Activated naive CD4-positive, alpha-beta T cell treated with anti-CD3 and anti-CD28 coated beads, Interleukin-2, amount 10 ng/mL, durations not matched to agents 7 days and 5 days (primary cell): Measurements from ENCODE around the gene CHI3L2.
"Not testable (repeated sequence)": the region's sequence is repeated elsewhere in the genome, so short reads cannot be mapped to it uniquely, and the experiment has no call there.

Source experiments
- CTCF ChIA-PET: fragments of 350-600 bp; sonication (Branson Sonifier 250); formaldehyde crosslinking; loops from one replicate; lab custom pipeline; 2021; ENCODE audit warnings: antibody characterized with exemption; lab: Charles Lee
- DNase-seq: peaks from one replicate; pipeline ENCODE4 v3.0.0-alpha.2; 2020
- H3K27ac Mint-ChIP-seq: one replicate; pipeline ENCODE4 v1.8.0; 2021; ENCODE audit warnings: mild to moderate bottlenecking, moderate library complexity, mixed read lengths
- H3K27me3 Mint-ChIP-seq: one replicate; pipeline ENCODE4 v1.8.0; 2021; ENCODE audit warnings: mild to moderate bottlenecking, mixed read lengths
- H3K36me3 Mint-ChIP-seq: one replicate; pipeline ENCODE4 v1.8.0; 2021; ENCODE audit warnings: mixed read lengths
- H3K4me1 Mint-ChIP-seq: one replicate; pipeline ENCODE4 v1.8.0; 2021; ENCODE audit warnings: mixed read lengths
- H3K4me3 Mint-ChIP-seq: one replicate; pipeline ENCODE4 v1.8.0; 2021; ENCODE audit warnings: mild to moderate bottlenecking, moderate library complexity, mixed read lengths
- H3K9me3 Mint-ChIP-seq: one replicate; pipeline ENCODE4 v1.8.0; 2021; ENCODE audit warnings: mixed read lengths

Gene CHI3L2

GRCh38 chr1:111205714-111206050 lies 21.8 kb upstream of the CHI3L2 start:
- Mint-ChIP-seq H3K4me3 (peak overlapping the region; percentile 99), H3K36me3 (peaks cover 11% of the 10 kb centered on the region), H3K27me3 (peaks cover 6% of the 10 kb centered on the region), H3K9me3 (no peaks in the 10 kb centered on the region), H3K4me1 (peaks cover 73% of the 10 kb centered on the region), H3K27ac (peak overlapping the region; percentile 58)
- no peak for DNase-seq
- CTCF ChIA-PET = no interaction called here

- DNase-seq = no peak
- CTCF ChIA-PET = interaction anchor here (2.3 kb wide), 1 partner anchor 11 kb away, joined by 6 read pairs; no protein-coding TSS in a partner anchor
- no peaks in the 10 kb centered on the region for H3K9me3 Mint-ChIP-seq
- H3K4me1 Mint-ChIP-seq = peaks cover 70% of the 10 kb centered on the region
- H3K27ac Mint-ChIP-seq = no peak overlapping the region
- peaks cover 5% of the 10 kb centered on the region for H3K36me3 Mint-ChIP-seq
- no peak overlapping the region for H3K4me3 Mint-ChIP-seq
- H3K27me3 Mint-ChIP-seq = peaks cover 6% of the 10 kb centered on the region
Measured at GRCh38 chr1:111208921-111209320, 18.6 kb upstream of the CHI3L2 start.

GRCh38 chr1:111209622-111210021 lies 17.9 kb upstream of the CHI3L2 start:
- H3K4me3 Mint-ChIP-seq = no peak overlapping the region
- H3K9me3 Mint-ChIP-seq = no peaks in the 10 kb centered on the region
- H3K4me1 Mint-ChIP-seq = peaks cover 75% of the 10 kb centered on the region
- H3K27ac Mint-ChIP-seq = no peak overlapping the region
- H3K27me3 Mint-ChIP-seq = peaks cover 5% of the 10 kb centered on the region
- CTCF ChIA-PET = interaction anchor here (2.3 kb wide), 1 partner anchor 10 kb away, joined by 6 read pairs; no protein-coding TSS in a partner anchor
- DNase-seq = no peak
- H3K36me3 Mint-ChIP-seq = peaks cover 5% of the 10 kb centered on the region

- Mint-ChIP-seq H3K4me1 (peaks cover 77% of the 10 kb centered on the region), H3K27ac (no peak overlapping the region), H3K36me3 (peaks cover 2% of the 10 kb centered on the region), H3K4me3 (no peak overlapping the region), H3K9me3 (no peaks in the 10 kb centered on the region), H3K27me3 (no peaks in the 10 kb centered on the region)
- no peak for DNase-seq
- CTCF ChIA-PET = no interaction called here
Measured at GRCh38 chr1:111211921-111212320, 15.6 kb upstream of the CHI3L2 start.

GRCh38 chr1:111212634-111213335 lies 14.7 kb upstream of the CHI3L2 start:
- Mint-ChIP-seq H3K27ac (peak overlapping the region; percentile 98), H3K36me3 (peaks cover 4% of the 10 kb centered on the region), H3K4me3 (peak overlapping the region; percentile 77), H3K9me3 (peaks cover 2% of the 10 kb centered on the region), H3K4me1 (peaks cover 79% of the 10 kb centered on the region), H3K27me3 (no peaks in the 10 kb centered on the region)
- DNase-seq = no peak
- CTCF ChIA-PET = no interaction called here

GRCh38 chr1:111213412-111213811 lies 14.1 kb upstream of the CHI3L2 start:
- H3K36me3 Mint-ChIP-seq = peaks cover 5% of the 10 kb centered on the region
- DNase-seq = no peak
- peaks cover 5% of the 10 kb centered on the region for H3K9me3 Mint-ChIP-seq
- H3K27me3 Mint-ChIP-seq = no peaks in the 10 kb centered on the region
- CTCF ChIA-PET = interaction anchor here (1.3 to 10.6 kb wide), 3 partner anchors 9 to 16 kb away, joined by 4 to 250 read pairs (median 5); partner anchors contain the start of gene DENND2D
- peaks cover 83% of the 10 kb centered on the region for H3K4me1 Mint-ChIP-seq
- H3K4me3 Mint-ChIP-seq = peak overlapping the region; percentile 77
- H3K27ac Mint-ChIP-seq = peak overlapping the region; percentile 98

- Mint-ChIP-seq H3K36me3 (peaks cover 8% of the 10 kb centered on the region), H3K27me3 (no peaks in the 10 kb centered on the region), H3K4me1 (peaks cover 87% of the 10 kb centered on the region), H3K9me3 (peaks cover 5% of the 10 kb centered on the region), H3K27ac (peak overlapping the region; percentile 98), H3K4me3 (peak overlapping the region; percentile 77)
- CTCF ChIA-PET = interaction anchor here (0.7 to 10.6 kb wide), 6 partner anchors 9 to 1589 kb away, joined by 3 to 250 read pairs (median 4); partner anchors contain the start of gene DENND2D
- no peak for DNase-seq
Measured at GRCh38 chr1:111214074-111214801, 13.3 kb upstream of the CHI3L2 start.

GRCh38 chr1:111214884-111215283 lies 12.6 kb upstream of the CHI3L2 start:
- peaks cover 5% of the 10 kb centered on the region for H3K9me3 Mint-ChIP-seq
- H3K36me3 Mint-ChIP-seq = peaks cover 11% of the 10 kb centered on the region
- peak; percentile 77 for DNase-seq
- peak overlapping the region; percentile 77 for H3K4me3 Mint-ChIP-seq
- CTCF ChIA-PET = interaction anchor here (0.7 to 10.6 kb wide), 8 partner anchors 8 to 1589 kb away, joined by 3 to 250 read pairs (median 4); partner anchors contain the start of genes CHI3L2 and DENND2D
- peaks cover 92% of the 10 kb centered on the region for H3K4me1 Mint-ChIP-seq
- peak overlapping the region; percentile 98 for H3K27ac Mint-ChIP-seq
- H3K27me3 Mint-ChIP-seq = no peaks in the 10 kb centered on the region

GRCh38 chr1:111215285-111215684 lies 12.2 kb upstream of the CHI3L2 start:
- peaks cover 11% of the 10 kb centered on the region for H3K36me3 Mint-ChIP-seq
- not testable (repeated sequence) for DNase-seq, H3K9me3 Mint-ChIP-seq, H3K27me3 Mint-ChIP-seq
- peak overlapping the region; percentile 77 for H3K4me3 Mint-ChIP-seq
- peaks cover 92% of the 10 kb centered on the region for H3K4me1 Mint-ChIP-seq
- CTCF ChIA-PET = interaction anchor here (0.7 to 10.6 kb wide), 7 partner anchors 10 to 1590 kb away, joined by 3 to 250 read pairs (median 4); partner anchors contain the start of genes CHI3L2 and DENND2D
- peak overlapping the region; percentile 98 for H3K27ac Mint-ChIP-seq

- Mint-ChIP-seq H3K27me3 (no peaks in the 10 kb centered on the region), H3K4me3 (peak overlapping the region; percentile 77), H3K27ac (peak overlapping the region; percentile 98), H3K36me3 (peaks cover 14% of the 10 kb centered on the region), H3K9me3 (peaks cover 5% of the 10 kb centered on the region), H3K4me1 (peaks cover 98% of the 10 kb centered on the region)
- no peak for DNase-seq
- CTCF ChIA-PET = interaction anchor here (0.6 to 10.6 kb wide), 4 partner anchors 10 to 29 kb away, joined by 3 to 250 read pairs (median 4); partner anchors contain the start of genes CHI3L2 and DENND2D
Measured at GRCh38 chr1:111216751-111217150, 10.8 kb upstream of the CHI3L2 start.

- Mint-ChIP-seq H3K4me1 (peaks cover 98% of the 10 kb centered on the region), H3K27me3 (no peaks in the 10 kb centered on the region), H3K4me3 (peak overlapping the region; percentile 77), H3K9me3 (peaks cover 5% of the 10 kb centered on the region), H3K36me3 (peaks cover 14% of the 10 kb centered on the region), H3K27ac (peak overlapping the region; percentile 98)
- CTCF ChIA-PET = interaction anchor here (0.6 to 10.6 kb wide), 3 partner anchors 9 to 20 kb away, joined by 3 to 250 read pairs (median 3); partner anchors contain the start of gene DENND2D
- no peak for DNase-seq
Measured at GRCh38 chr1:111217183-111217910, 10.2 kb upstream of the CHI3L2 start.

GRCh38 chr1:111218701-111219556 lies 8.6 kb upstream of the CHI3L2 start:
- Mint-ChIP-seq H3K4me3 (peak overlapping the region; percentile 59), H3K36me3 (peaks cover 12% of the 10 kb centered on the region), H3K27me3 (no peaks in the 10 kb centered on the region), H3K4me1 (peaks cover 96% of the 10 kb centered on the region), H3K27ac (peak overlapping the region; percentile 98), H3K9me3 (peaks cover 5% of the 10 kb centered on the region)
- no peak for DNase-seq
- CTCF ChIA-PET = interaction anchor here (0.6 to 10.7 kb wide), 4 partner anchors 10 to 227 kb away, joined by 3 to 250 read pairs (median 51); partner anchors contain the start of gene DENND2D
